ENCODE data around the gene UBASH3A.

Gene UBASH3A, protein sequence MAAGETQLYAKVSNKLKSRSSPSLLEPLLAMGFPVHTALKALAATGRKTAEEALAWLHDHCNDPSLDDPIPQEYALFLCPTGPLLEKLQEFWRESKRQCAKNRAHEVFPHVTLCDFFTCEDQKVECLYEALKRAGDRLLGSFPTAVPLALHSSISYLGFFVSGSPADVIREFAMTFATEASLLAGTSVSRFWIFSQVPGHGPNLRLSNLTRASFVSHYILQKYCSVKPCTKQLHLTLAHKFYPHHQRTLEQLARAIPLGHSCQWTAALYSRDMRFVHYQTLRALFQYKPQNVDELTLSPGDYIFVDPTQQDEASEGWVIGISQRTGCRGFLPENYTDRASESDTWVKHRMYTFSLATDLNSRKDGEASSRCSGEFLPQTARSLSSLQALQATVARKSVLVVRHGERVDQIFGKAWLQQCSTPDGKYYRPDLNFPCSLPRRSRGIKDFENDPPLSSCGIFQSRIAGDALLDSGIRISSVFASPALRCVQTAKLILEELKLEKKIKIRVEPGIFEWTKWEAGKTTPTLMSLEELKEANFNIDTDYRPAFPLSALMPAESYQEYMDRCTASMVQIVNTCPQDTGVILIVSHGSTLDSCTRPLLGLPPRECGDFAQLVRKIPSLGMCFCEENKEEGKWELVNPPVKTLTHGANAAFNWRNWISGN

DNA sequence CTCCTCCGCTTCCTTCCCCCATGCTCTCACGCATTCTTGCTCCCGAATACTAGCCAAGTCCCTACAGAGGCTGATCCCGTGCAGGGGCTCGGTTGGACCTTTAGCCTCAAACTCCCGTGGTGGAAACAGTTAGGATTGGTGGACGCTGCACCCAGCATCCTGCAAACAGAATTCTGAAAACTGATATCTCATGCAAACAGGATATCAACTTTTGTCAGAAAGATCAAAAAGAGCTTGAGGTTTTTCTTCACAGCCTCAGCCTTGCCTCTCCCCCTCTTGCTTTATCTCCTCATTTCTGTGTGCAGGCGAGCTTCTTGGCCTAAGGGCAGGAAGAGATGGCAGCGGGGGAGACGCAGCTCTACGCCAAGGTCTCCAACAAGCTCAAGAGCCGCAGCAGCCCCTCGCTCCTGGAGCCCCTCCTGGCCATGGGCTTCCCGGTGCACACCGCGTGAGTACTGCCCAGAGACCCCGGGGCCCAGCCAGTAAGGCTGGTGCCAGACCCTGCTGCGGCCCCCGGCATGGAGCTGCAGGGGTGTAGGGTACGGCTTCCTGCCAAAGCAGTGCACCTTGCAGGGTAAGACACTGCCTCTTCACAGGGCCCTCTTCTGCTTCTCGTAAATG, at the start of gene UBASH3A:
Gene UBASH3A, plus strand, starts transcription at position 292 of the 621 bp plus-strand sequence. Its CDS starts 44 bp downstream, at position 336.
- no peak for DNase-seq (ENCODE audit: low read depth)

DNA sequence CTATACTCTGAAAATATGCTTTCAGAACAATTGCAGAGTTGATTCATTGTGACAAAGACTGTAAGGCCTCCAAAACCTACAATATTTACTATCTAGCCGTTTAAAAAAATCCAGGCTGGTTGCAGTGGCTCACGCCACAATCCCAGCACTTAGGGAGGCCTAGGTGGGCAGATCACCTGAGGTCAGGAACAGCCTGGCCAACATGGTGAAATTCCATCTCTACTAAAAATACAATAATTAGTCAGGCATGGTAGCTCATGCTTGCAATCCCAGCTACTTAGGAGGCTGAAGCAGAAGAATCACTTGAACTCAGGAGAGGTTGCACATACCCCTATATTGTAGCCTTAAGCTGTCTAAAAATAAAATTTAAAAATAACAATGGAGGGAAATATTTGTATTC, 47.7 kb upstream of the UBASH3A start:
- no peak for DNase-seq (ENCODE audit: low read depth)

DNA sequence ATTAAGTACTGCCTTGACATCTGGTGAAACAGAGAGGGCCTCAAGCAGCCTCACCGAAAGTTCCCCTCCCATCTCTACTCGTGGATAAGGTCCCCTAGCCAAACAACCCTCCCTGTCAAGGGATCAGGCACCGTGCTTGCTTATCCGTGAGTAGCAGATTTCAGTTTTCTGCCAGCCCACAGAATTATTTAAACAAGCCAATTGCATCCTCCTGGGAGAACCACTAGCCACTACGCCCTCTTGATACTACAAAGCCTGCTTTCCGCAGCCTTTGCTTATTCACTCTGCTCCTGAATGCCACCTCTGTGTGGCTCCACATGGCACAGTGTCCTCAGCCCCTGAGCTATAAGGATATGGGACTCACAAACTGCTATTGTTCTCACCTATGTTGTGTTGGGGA, 47.1 kb upstream of the UBASH3A start:
- DNase-seq (ENCODE audit: low read depth) = no peak

DNA sequence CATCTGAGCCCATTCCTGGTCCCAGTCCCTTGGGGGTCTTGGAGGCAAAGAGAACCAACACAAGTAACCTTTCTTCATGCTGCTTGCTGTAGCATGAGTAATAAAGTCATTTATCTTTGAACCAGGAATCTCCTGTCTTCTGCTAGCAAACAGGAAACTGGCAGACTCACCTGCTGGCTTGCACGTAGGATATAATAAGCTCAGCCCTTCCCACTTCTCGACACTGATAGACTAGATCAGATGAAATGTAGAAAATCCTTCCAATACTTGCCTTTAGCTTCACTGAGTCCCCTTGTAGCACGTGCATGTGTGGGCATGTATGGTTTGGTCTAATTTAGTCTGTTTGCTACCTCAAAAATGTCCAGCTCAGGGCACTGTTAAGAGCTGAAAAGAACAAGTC, 46.4 kb upstream of the UBASH3A start:
- DNase-seq (ENCODE audit: low read depth) = no peak

DNA sequence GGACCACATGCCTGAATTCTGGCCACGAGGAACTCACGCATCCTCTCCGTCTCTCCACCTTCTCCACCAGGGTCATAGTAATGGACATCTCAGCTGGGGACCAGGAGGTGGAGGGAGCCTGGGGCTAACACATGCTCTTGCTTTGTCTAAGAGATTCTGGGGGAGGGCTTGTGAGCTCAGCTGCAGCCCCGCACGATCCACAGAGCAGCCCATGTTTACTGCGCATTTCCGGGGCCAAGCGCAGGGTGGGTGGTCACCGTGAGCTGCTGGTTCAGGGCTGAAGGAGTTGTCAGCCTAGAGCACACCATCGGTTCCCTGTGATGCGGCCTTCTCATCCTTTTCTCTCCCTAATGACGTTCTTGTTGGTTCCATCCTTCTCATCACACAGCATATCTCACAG, 45.4 kb upstream of the UBASH3A start:
- no peak for DNase-seq (ENCODE audit: low read depth)

DNA sequence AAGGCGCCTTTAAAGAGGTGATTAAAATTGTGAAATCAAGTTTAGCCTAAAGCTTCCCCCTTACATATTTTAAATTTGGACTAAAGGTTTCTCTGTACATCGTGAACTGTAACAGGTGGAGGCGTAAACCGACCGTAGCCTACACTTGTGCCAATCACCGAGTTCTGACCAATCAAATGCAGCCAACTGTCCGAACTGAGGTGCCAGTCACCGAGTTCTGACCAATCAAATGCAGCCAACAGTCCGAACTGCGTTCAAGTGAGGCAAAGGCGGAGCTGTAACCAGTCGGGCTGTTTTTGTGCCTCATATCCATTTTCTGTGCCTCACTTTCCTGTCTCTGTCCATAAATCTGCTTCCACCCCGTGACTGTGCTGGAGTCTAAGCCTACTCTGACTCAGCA, 44.8 kb upstream of the UBASH3A start:
- DNase-seq (ENCODE audit: low read depth) = no peak

DNA sequence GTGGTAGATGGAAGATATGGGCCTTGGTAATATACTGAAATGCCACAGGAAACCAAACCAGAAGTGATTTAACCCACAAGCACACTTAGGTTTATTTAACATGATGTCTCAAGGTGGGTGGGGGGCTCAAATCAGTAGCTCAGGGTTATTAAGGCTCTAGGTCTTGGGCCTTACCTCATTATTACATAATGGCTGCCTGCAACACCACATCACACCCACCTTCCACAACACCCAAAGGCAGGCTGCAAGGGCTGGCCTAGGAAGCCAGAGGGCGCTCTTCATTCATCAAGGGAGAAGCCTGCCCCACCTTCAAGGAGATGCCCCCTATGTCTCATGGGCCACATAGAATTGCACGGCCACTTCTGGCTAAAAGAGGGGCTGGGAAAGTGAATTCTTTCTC, 43.4 kb upstream of the UBASH3A start:
- no peak for DNase-seq (ENCODE audit: low read depth)

DNA sequence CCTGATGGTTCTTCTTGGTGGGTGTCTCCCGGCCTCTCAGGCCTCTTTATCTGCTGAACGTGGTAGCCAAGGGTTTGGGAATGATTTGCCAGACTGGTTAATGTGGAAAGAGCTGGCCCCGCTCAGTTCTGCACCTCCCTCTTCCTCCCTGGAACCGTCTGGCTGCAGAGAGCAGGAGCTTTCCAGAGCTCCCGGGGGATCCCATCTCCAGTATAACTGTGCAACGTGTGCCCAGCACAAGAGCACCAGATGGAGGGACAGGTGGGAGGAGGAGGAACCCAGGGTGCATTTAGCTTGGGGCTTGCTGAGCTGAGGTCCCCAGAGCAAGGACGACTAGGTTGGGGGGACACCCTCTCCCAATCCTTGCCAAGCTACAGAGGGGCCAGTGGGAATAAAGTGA, 42.4 kb upstream of the UBASH3A start:
- no peak for DNase-seq (ENCODE audit: low read depth)

DNA sequence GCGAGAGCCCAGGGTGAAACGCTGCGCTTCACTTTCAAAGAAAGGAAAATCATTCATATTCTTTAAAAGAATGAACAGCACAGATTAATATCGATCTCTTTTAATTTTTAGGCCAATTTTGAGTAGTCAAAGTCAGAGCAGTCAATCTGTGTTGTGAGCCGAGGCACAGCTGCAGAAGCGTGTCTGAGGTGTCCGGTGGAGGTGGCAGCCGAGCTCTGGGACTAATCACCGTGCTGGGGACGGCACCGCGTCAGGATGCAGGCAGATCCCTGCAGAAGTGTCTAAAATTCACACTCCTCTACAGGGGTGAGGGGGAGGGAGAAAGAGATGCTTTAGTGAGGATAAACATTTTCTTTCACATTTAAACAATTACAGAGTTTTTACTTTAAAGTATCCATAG, 41.5 kb upstream of the UBASH3A start:
- DNase-seq (ENCODE audit: low read depth) = no peak

DNA sequence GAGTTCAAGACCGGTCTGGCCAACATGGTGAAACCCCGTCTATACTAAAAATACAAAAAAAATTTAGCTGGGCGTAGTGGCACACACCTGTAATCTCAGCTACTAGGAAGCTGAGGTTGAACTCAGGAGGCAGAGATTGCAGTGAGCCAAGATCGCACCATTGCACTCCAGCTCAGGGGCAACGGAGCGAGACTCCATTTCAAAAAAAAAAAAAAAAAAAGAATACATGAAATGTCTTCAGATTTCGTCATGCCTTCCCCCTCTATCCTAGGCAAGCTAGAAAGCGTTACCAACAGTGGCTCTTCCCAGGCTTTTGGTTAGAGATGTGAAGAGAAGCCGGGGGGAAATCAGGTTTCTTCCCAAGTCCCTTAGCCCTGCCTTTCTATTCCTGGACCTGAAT, 41.0 kb upstream of the UBASH3A start:
- no peak for DNase-seq (ENCODE audit: low read depth)

DNA sequence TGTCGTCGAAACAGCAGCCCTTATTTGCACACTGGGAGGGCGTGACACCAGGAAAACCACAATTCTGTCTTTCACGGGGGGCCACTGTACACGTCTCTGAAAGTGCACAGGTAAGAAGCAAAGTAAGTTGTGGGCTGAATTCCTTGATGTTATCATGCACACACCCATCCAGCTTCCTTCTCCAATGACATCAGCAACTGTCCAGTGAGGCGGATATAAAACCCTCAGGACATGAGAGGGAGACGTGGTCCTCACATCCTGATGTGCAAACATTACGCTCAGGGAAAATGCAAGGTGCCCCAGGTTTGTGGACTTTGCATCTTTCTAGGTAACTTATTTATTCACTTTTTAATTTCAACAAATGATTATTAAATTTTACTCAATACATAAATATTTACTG, 40.4 kb upstream of the UBASH3A start:
- DNase-seq (ENCODE audit: low read depth) = no peak

DNA sequence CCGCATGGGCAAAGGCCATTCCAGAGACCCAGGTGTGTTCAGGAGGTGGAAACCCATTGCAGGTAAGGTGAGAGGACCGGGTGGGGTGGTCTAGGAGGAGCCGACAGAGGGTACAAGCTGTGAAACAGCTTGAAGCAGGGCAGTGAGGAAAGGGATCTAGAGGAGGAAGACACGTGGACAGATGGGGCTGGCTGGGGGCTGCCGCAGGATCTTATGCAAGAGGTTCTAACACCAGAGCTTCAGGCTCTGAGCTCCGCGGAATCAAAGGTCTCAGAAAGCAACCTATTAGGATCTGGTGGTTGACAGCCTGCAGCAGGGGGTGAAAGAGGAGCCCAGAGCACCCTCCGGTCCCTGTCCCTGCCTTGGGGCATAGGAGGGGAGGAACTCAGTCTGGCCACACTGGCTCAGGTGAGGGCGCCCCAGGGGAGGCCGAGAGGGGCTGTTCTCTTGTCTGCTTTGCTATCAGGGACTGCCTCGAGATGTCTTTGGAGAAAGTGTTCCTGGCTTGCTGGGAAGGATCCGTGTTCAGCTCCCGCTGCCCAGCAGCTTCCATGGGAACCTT, 39.3 kb upstream of the UBASH3A start:
- DNase-seq (ENCODE audit: low read depth) = no peak

DNA sequence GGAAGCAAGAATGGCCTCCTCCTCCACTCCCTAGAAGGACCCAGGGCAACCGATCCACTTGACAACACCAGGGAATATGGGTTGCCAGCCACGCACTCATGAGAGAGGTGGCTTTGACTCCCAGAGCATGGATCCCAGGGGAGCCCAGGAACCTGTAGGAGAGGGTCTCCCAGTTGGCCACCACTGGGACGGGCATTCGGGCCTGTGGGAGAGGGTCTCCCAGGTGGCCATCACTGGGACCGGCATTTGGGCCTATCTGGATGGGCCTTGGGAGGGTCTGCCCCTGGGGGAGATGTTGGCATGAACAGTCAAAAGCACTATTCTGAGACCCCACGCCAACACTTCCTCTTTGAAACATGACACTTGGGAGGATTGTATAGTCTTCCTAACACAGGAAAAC, 37.9 kb upstream of the UBASH3A start:
- DNase-seq (ENCODE audit: low read depth) = no peak

DNA sequence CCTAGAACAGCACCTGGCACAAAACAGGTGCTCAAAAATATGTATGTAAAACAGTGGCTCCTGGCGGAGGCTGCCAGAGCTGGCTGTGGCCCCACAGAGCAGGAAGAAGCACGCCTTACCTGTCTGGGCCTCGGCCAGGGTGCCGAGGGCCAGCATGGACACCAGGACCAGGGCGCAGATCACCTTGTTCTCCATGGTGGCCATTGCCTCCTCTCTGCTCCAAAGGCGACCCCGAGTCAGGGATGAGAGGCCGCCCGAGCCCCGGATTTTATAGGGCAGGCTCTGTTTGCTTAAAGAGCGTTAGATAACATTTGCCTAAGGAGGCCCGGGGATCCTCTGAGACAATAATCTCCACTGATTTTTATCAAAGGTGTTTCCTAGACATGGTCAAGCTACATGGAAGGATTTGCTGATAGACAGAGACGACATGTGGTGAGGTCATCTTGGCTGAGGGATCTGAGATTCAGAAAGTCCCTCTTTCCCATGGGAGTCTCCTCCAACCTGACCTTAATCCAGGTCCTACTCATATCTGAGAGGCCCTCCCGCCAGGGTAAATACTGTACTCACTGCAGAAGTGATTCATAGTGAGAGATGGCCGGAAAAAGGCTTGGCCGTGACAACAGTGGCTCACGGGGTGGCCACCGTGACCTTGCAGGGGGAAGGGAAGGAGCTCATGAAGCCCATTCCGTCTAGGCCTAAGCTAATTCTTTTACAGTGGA, 37.3 kb upstream of the UBASH3A start, which contains the start of gene TFF1:
Gene TFF1, minus strand, starts transcription at position 244 of the 719 bp plus-strand sequence. Its CDS starts 40 bp downstream, at position 204.
- DNase-seq (ENCODE audit: low read depth) = no peak

DNA sequence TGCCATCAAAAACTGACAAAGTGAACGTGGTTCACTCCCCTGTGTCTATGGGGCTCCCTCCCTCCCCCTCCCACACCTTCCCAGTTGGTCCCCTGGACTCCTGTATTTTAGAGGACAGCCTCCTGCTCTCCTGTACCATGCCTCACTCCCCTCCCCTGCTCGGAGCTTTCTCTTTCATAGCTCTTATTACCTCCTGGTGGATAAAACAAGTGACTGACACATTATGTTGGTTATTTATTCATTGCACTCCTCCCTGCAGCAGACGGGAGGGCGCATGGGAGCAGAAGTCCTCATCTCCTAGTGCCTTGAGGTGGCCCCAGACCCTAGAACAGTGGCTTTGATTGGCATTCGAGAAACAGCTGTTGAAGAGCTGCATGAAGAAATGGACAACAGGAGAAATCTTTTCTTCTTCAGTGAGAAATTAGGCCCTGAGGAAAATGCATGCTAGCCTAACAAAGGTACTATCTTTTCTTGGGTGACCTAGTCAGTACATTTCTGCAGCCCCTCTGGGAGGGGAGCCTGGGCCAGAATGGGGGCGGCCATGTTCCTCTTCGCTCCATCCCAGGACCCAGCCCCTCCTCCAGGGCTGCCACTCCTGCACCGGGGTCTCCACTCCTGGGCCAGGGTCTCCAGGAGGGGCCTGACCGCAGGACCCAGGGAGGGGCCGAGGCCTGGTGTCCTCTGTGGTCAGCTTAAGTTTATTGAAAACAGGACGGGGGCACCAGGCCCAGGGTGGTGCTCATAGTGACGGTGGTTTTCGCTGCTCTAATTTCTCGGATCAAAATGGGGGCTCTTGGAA, 36.1 kb upstream of the UBASH3A start:
- no peak for DNase-seq (ENCODE audit: low read depth)

DNA sequence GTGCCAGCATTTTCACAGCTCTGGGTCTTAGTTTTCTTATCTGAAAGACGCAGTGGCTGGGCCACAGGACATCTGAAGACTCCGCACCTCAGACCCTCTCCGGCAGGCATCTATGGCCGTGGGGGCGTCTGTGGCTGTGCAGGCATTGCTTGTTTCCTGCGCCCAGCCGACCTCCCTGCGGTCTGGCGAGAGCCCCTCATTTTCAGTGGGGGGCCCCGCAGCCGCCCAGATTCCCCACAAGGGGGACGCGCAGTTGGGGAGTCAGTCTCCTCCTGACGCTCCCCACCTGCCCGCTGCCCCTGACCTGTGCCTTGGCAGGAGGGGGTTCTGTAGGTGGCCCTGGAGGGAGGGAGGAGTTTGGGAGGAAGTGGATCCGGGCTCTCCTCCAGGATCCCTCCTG, 33.9 kb upstream of the UBASH3A start:
- DNase-seq (ENCODE audit: low read depth) = no peak

DNA sequence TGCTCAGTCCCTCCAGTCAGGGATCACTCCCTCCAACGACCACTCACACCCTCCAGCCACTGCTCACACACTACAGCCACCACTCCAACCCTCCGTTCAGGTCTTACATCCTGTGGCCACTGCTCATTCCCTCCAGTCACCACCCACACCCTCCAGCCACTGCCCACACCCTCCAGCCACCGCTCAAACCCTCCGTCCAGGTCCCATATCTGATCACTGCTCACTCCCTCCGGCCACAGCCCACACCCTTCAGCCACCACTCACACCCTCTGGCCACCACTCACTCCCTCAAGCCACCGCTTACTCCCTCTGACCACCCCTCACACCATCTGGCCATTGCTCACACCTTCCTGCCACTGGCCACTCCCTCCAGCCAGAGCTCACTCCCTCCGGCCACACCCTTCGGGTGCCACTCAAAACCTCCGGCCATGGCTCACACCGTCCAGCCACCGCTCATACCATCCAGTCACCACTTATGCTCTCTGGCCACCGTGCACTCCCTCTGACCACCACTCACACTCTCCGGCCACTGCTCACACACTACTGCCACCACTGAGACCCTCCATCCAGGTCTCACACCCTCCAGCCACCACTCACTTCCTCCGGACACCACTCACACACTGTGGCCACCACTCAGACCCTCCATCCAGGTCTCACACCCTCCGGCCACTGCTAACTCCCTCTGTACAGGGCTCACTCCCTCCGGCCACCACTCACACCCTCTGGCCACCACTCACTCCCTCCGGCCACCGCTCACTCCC, 32.6 kb upstream of the UBASH3A start:
- no peak for DNase-seq (ENCODE audit: low read depth)

DNA sequence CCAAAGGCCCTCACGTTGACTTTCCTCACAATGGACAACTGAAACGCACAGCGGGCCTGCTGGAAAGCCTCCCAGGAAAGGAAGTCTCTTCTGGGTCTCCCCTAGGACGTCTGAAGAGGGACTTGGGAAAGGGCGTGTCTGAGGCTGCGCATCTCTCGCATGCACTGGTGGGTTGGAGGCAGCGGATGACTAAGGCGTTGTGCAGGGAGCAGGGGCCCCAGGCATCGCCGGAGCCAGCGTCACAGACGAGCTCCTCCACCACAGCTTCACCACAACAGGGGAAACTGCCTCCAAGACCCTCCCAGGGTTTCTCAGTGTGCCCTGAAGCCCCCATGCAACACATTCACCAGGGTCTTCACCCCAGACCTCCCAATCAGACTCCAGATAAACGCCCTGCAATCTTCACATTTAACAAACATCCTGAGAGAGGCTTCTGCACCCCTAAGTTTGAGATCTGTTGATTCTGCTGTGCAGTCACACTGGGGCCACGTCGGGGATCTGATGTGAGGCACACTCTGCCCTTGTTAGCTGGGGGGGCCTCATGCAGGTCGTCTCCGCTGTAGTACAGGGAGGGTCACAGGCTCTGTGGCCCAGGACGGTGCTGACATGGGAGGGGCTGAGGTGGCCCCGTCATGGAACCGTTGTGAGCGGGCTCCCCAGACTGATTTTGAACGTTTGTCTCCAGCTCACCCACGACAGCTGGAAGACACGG, 30.4 kb upstream of the UBASH3A start:
- no peak for DNase-seq (ENCODE audit: low read depth)

DNA sequence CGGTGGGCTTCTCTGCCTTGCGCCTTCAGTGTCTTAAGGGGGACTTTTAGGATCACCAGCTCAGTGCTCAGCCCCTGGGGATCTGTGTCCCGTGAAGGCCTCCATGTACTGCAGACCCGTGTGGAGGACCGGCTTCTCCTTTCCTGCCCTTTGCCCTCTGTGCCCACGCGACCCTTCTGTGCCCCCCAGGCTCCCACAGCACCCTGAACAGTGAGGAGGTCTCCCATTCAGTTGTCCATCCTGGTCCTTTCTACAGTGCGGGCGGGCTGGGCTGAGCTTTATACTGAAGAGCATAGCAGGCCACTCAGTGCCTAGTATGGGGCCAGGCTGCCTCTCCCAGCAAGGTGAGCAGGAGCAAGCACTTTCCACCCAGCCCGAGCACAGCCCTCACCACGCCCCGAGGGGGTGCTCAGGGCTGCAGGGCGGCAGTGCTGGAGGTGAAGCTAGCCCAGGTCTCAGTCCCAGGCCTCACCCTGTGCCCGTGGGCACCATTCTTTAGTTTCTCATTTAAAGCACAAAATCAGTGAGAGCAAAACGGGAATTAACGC, 29.7 kb upstream of the UBASH3A start:
- DNase-seq (ENCODE audit: low read depth) = no peak

DNA sequence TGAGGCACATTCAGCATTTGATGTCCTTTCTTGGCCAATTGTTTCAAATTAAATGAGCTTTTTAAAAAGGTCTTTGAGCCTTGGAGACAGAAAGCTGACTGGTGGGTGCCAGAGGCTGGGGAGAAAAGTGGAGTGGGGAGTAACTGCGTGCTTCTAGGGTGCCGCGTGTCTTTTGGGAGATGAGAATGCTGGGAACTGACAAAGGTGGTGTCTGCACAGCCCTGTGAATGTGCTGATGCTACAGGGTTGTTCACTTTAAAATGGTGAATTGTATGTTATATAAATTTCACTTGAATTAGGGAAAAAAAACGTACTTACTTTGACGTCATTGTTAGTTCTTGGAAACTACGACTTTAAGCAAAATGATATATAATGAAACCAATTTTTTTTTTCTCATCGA, 29.2 kb upstream of the UBASH3A start:
- DNase-seq (ENCODE audit: low read depth) = no peak

Data from GM04503 (cell line).